HG02571 (cell line): ENCODE data around the gene RGS11.

Experiments
- ATAC-seq: cut with Tn5 transposase; IDR thresholded peaks from one replicate; pipeline ENCODE4 v1.9.1; 2021; ENCODE audit warnings: mild to moderate bottlenecking, moderate library complexity; ENCODE audit not compliant: unreplicated experiment

RGS11 gene

DNA sequence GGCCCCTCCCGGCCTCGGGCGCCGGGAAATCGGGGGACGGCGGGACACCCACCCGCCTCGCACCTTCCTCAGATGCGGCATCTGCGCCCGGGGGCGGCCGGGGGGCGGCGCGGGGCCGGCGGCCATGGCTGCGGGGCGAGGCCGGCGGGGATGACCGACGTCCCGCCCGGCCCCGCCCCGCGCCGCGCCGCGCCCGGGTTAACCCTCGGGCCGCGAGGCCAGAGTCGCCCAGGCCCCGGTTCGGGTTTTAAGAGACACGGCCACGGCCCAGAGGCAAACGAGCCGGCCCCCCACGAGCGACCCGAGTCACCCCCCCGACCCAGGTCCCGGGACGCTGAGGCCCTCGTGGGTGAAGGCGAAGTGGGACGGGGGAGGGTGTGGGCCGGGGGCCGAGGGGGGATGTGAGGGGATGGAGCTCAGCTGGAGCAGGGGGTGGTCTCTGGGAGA, at the start of gene RGS11:
TSS of gene RGS11 (minus strand) at position 159 of the 447 bp plus-strand sequence. CDS start at position 126, 33 bp downstream.
- ATAC-seq: no peak

DNA sequence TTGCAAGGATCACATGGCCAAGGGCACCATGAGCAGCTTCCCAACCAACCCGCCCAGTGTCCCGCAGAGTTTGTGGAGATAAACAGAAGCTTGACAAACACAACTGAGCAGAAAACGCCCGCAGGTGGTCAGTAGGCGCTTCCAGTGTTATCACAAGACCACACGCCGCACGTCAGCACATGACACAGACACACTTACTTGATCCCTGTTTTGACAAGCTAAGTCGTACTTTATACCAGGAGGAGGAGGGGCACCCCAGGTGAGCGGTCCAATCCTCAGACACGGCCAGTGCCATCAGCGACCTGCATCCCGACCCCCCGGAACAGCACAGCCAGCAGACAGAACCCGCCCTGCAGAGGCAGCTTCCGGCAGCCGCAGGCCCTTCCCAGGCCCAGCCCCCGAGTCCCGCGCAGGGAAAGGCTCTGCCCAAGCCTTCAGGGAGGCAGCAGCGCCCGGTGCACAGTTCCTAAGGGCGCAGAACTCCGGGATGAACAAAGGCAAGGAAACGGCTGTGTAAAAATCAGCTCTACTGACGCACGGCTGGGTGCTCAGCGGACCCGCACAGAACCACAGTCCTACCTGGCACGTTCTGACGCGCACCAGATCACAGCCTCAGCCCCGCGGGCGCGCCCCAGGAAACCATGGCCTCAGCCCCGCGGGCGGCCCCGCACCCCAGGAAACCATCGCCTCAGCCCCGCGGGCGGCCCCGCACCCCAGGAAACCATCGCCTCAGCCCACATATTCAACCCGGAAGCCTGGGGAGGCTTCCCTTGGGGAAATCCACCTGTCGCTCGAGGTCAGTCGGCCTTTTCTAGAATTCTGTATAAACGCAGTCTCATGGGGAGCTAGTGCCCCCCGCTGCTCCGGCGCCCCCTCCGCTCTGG, 48.9 kb upstream of the RGS11 start:
- no peak for ATAC-seq

- no peak for ATAC-seq
These were observed 48.4 kb upstream of the RGS11 start for GRCh38 chr16:324201-324450.

DNA sequence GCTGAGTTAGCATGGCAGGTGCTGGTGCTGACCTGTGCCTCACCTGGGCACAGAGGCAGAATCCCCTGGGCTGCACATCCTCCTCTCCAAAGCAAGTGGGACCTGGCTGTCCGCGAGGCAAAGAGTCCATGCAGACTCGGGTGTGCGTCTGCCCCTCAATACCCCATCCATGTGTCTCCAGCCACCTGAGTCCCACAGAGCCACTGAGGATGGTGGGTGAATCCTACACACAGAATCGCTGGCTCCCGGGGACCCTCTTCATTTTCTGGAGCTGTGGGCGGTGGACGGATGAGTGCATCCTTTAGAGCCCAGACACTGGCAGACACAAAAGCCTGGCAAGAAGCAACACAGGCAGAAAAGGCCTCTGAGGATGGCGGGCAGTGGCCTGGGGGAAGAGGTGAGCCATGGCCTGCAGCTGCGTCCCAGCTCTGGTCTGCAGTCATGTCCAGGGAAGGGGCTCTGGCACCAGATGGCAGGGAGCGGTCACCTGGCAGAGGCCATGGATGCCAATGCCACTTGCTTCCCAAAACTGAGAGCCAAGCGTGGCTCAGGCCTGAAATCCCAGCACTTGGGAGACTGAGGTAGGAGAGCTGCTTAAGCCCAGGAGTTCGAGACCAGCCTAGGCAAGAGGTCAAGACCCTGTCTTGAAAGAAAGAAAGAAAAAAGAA, 46.9 kb upstream of the RGS11 start:
- no peak for ATAC-seq

DNA sequence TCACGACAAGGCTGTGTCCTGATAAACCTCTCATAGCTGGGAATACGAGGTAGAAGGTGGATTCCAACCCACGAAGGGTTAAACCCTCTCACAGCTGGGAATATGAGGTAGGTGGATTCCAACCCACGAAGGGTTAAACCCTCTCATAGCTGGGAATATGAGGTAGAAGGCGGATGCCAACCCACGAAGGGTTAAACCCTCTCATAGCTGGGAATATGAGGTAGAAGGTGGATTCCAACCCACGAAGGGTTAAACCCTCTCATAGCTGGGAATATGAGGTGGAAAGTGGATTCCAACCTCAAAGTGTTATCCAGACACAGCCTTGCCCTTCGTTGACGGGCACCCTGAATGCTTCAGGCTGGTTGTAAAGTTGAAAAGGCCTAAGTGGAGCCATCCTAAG, 45.8 kb upstream of the RGS11 start:
- no peak for ATAC-seq

DNA sequence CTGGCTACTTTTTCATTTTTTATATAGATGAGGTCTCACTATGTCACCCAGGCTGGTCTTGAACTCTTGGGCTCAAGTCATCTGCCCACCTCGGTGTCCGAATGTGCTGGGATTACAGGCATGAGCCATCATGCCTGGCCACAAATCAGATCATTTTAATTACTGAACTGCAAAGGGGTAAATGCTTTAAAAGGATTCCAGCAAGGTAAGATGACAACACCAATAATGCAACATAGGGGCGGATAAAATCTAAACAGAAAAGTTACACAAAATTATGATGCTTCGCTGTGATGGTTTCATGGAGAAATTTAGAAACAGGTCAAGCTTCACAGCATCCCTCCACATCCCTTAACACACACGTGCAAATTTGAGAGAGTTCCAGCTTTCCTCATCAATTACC, 44.5 kb upstream of the RGS11 start:
- ATAC-seq: no peak

GRCh38 chr16:318628-319027, 42.9 kb upstream of the RGS11 start:
- no peak for ATAC-seq

- no peak for ATAC-seq
These were observed 41.8 kb upstream of the RGS11 start for GRCh38 chr16:317583-317982.

DNA sequence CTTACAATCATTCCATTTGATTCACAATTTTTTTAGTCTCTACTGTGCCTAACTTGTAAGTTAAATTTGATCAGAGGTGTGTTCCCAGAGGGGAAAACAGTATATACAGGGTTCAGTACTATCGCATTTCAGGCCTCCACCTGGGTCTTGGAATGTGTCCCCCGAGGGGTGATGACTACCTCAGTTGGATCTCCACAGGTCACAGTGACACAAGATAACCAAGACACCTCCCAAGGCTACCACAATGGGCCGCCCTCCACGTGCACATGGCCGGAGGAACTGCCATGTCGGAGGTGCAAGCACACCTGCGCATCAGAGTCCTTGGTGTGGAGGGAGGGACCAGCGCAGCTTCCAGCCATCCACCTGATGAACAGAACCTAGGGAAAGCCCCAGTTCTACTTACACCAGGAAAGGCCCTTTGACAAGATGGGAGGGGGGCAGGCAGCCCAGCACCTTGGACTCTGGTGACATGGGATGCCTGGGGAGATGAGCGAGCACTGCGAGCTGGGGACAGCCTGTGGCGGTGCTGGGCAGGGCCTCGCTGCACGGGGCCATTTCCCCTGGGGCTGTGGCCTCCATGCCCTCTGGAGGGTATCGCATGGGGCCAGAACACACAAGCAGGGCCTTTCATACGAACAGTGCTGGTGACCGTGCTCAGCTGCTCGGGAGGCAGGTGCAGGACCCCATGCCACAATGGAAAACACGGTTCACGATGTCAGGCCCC, 41.2 kb upstream of the RGS11 start:
- no peak for ATAC-seq

GRCh38 chr16:314795-315299, 39.1 kb upstream of the RGS11 start:
- ATAC-seq: no peak

GRCh38 chr16:314351-314750, 38.6 kb upstream of the RGS11 start:
- no peak for ATAC-seq

- ATAC-seq: no peak
These were observed 36.0 kb upstream of the RGS11 start for GRCh38 chr16:311725-312124.

- no peak for ATAC-seq
These were observed 33.7 kb upstream of the RGS11 start for GRCh38 chr16:309476-309875.

DNA sequence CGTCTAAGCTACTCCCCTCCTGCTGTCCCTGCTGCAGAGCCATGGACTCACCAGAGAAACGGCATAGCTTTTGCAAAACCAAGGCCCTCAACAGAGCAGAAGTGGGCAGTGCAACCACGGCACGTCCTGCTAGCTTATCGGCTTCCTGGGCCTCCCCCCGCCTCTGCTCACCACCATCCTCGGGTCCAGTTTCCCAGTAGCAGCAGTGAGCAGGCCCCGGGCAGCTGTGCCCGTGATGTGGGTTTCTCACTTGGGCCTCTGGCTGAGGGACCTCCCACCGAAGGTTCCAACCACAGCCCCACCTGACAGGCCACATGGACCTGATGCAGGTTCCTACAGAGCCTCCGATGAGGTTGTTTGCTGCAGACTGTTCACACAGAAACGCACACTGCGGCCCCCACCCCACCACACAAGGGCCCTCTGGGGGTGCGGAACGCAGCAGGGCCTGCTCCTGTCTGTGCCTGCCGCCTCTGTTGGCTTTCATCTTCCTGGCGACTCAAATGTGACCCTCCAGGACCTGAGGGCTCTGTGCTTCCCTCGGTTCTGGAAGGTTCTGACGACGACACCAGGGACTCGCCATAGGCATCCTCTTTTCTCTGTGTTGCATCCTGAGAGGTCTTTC, 32.1 kb upstream of the RGS11 start:
- ATAC-seq: no peak

- no peak for ATAC-seq
These were observed 31.2 kb upstream of the RGS11 start for GRCh38 chr16:306911-307370.

DNA sequence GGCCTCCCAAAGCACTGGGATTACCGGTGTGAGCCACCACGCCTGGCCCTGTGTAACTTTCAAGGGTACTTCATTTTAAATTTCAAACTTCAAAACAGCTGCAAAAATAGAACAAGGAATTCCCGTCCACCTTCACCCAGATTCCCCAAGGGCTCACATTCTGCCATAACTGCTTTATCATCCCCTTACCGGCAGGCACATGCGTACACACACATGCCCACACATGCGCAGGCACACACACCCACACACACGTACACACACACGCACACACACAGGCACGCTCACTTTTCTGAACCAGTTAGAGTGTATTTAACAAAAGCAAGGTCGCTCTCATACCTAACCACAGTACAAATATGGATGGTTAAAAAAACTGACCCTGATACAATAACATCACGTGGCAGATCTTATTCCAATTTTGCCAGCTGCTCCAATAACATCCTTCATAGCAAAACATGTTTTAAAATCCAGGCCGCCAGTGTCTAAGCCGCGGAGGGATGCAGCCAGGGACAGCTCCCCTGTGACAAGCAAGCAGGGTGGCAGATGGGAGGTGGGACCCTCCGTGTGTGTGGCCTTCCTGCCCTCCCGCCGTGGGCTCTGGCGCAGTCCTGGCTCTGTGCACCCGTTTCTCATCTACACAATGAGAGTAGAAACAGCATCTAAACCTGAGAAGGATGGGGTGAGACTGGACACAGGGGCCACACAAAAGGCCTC, 30.3 kb upstream of the RGS11 start:
- ATAC-seq: no peak

DNA sequence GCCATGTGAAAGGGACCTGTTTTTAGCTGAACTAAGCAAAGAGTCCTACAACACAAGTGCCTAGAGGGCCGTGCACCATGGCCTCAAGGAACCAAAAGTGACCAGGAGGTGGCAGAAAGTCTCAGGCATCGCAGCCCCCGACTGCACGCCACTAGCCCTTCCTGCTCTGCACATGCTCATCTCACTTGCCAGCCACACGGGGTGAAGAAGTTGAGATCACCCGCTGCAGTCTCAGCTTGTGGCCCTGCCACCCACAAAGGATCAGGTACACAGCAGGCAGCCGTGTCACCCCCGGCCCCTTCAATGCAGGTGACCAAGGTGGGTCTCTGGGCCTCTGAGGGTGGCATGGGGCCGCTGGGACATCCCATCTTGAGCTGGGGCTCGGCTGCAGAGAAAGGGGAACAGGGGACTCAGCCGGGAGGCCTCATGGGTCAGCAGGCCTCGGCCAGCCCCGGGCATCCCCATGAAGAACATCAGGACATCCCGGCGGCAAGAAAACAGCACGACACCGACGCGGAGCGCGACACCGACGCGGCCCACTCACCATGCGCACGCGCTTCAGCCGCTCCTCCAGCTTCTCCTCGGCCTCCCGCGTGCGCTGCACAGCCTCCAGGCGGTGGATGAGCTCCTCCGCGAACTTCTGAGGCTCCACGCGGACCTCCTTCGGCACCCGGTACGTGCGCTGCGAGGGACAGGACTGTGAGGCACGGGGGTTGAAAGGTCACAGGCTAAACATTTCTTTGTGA, 28.2 kb upstream of the RGS11 start:
- no peak for ATAC-seq

GRCh38 chr16:301950-302349, 26.2 kb upstream of the RGS11 start:
- no peak for ATAC-seq

GRCh38 chr16:301235-301634, 25.5 kb upstream of the RGS11 start:
- ATAC-seq: no peak

DNA sequence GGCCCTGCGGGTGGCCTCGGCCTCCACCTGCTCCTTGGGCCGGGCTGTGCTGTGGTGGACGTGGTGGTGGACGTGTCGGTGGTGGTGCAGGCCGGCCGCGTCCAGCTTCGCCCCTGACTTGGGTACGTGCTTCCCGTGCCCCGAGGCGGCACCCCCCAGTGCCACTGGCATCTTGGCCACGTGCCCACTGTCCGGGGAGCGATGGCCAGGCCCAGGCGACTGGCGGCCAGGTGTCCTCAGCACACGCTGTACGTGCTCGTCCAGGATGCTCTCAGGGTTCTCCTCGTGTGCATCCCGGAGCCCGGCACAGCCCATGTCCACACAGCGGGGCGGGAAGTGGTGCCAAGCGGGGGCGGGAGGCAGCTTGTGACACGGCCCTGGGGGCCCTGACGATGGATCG, 22.1 kb upstream of the RGS11 start:
- ATAC-seq: no peak
